ENCODE data around the gene KLHL3.
A peak's percentile ranks its signal among the peaks of the same experiment; 100 is the strongest.

The KLHL3 gene

GRCh38 chr5:137743031-137743640 lies 7.2 kb upstream of the KLHL3 start:
- peak in 1 of 2 donors; percentile 50 for DNase-seq (ENCODE audit: low read depth in 2 of 2)

- DNase-seq (ENCODE audit: low read depth in 2 of 2), result no peak
Observed at GRCh38 chr5:137741718-137742117, 5.8 kb upstream of the KLHL3 start.

GRCh38 chr5:137739737-137740136 lies 3.8 kb upstream of the KLHL3 start:
- DNase-seq (ENCODE audit: low read depth in 2 of 2), result no peak

GRCh38 chr5:137738947-137739346 lies 3.1 kb upstream of the KLHL3 start:
- no peak for DNase-seq (ENCODE audit: low read depth in 2 of 2)

GRCh38 chr5:137737349-137738131 lies 1.7 kb upstream of the KLHL3 start:
- DNase-seq (ENCODE audit: low read depth in 2 of 2), result peak in 1 of 2 donors; percentile 15

GRCh38 chr5:137736496-137736895 lies 607 bp upstream of the KLHL3 start:
- DNase-seq (ENCODE audit: low read depth in 2 of 2), result no peak

- no peak for DNase-seq (ENCODE audit: low read depth in 2 of 2)
Observed at GRCh38 chr5:137734962-137735554, 831 bp downstream of the KLHL3 start.

- DNase-seq (ENCODE audit: low read depth in 2 of 2), result no peak
Observed at GRCh38 chr5:137734331-137734730, 1.6 kb downstream of the KLHL3 start.

GRCh38 chr5:137733922-137734321 lies 2.0 kb downstream of the KLHL3 start:
- no peak for DNase-seq (ENCODE audit: low read depth in 2 of 2)

- DNase-seq (ENCODE audit: low read depth in 2 of 2), result no peak
Observed at GRCh38 chr5:137733006-137733405, 2.9 kb downstream of the KLHL3 start.

- DNase-seq (ENCODE audit: low read depth in 2 of 2), result no peak
Observed at GRCh38 chr5:137731176-137731575, 4.7 kb downstream of the KLHL3 start.

GRCh38 chr5:137730336-137730735 lies 5.6 kb downstream of the KLHL3 start:
- no peak for DNase-seq (ENCODE audit: low read depth in 2 of 2)

- no peak for DNase-seq (ENCODE audit: low read depth in 2 of 2)
Observed at GRCh38 chr5:137728048-137728447, 7.8 kb downstream of the KLHL3 start.

- DNase-seq (ENCODE audit: low read depth in 2 of 2), result no peak
Observed at GRCh38 chr5:137727623-137728022, 8.3 kb downstream of the KLHL3 start.

GRCh38 chr5:137724251-137724650 lies 11.6 kb downstream of the KLHL3 start:
- DNase-seq (ENCODE audit: low read depth in 2 of 2), result no peak

- no peak for DNase-seq (ENCODE audit: low read depth in 2 of 2)
Observed at GRCh38 chr5:137718611-137719010, 17.3 kb downstream of the KLHL3 start.

GRCh38 chr5:137716337-137716736 lies 19.6 kb downstream of the KLHL3 start:
- DNase-seq (ENCODE audit: low read depth in 2 of 2), result no peak

GRCh38 chr5:137715456-137715855 lies 20.4 kb downstream of the KLHL3 start:
- DNase-seq (ENCODE audit: low read depth in 2 of 2), result no peak

- DNase-seq (ENCODE audit: low read depth in 2 of 2), result no peak
Observed at GRCh38 chr5:137714946-137715345, 20.9 kb downstream of the KLHL3 start.

GRCh38 chr5:137714494-137714893 lies 21.4 kb downstream of the KLHL3 start:
- no peak for DNase-seq (ENCODE audit: low read depth in 2 of 2)

GRCh38 chr5:137712139-137712667 lies 23.7 kb downstream of the KLHL3 start:
- no peak for DNase-seq (ENCODE audit: low read depth in 2 of 2)

- DNase-seq (ENCODE audit: low read depth in 2 of 2), result no peak
Observed at GRCh38 chr5:137710086-137710485, 25.8 kb downstream of the KLHL3 start.
